CD4-positive, alpha-beta T cell treated with Interleukin-15 for 1 hour (primary cell): ENCODE measurements around the gene MRGPRX2.

Experiments
- DNase-seq: peaks from one replicate; pipeline ENCODE4 v3.0.0-alpha.2; 2020

The MRGPRX2 gene

DNA sequence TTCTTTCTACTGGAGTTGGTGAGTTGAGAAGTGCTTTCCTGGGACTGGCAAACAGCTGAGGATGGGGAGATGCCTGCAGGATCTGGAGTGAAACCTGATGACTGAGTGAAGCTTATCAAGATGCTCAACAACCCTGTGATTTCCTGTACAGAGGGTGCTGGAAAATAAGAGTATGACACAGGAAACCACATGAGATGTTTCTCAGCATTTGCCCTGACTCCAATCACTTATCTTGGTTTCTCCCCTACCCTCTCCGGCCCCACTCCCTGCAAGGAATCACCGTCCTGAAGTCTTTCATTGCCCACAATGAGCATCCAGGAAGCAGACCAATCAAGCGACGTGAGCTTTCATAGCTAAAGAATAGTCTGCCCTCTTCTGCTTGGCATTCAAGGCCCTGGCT is at the start of gene MRGPRX2:
Gene MRGPRX2, minus strand, starts transcription at position 89 of the 400 bp plus-strand sequence. CDS start 4,315 bp downstream, outside the sequence.
- no peak for DNase-seq

GRCh38 chr11:19110295-19110694 is 49.8 kb upstream of the MRGPRX2 start:
- DNase-seq, result no peak

DNA sequence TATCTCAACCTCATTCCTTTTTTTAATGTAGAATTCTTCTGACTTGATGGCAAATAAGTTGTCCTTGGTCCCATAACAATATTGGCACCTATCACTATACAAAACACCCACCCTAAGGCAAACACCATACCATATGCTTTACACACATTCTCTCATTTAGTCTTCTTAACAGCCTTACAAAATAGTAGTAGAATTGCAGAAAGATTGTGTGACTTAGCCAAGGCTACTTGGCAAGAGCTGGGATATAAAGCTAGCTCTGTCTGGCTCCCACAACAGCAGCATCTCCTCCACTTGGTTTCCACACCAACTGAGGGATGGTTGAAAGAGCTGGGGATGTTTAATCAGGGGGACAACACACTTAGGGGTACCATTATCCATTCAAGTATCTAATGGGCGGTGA is 46.6 kb upstream of the MRGPRX2 start:
- no peak for DNase-seq

GRCh38 chr11:19105011-19105410 is 44.5 kb upstream of the MRGPRX2 start:
- DNase-seq, result no peak

DNA sequence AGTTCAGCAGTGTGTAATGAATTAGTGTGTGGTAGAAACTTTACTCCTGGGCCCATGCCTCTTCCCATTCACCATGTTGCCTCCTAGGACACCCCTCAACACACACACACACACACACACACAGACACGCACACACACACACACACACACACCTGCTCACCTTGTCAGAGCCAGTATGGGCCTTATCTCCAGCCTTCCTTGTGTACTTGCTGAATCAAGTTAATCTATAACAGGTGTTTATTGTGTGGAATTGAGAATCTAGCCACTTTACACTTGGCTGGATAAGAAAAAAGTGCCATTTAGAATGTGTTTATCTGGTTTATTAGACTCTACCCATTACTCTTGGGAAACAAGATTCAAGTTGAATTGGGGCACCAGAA is 42.0 kb upstream of the MRGPRX2 start:
- no peak for DNase-seq

- DNase-seq, result no peak
Measured at GRCh38 chr11:19101796-19102520, 41.4 kb upstream of the MRGPRX2 start.

DNA sequence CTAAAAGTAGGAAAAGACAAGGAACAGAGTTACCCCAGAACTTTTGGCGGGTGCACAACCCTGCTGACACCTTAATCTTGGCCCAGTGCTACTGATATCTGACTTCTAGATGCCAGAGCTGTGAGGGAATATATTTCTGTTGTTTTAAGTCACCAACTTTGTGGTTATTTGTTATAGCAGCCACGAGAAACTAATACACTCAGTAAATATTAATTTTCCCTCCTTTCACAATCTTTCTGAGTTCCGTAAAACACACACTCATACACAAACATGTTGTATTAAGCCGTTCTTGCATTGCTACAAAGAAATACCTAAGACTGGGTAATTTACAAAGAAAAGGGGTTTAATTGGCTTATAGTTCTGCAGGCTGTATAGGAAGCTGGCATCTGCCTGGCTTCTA is 40.4 kb upstream of the MRGPRX2 start:
- DNase-seq, result no peak

DNA sequence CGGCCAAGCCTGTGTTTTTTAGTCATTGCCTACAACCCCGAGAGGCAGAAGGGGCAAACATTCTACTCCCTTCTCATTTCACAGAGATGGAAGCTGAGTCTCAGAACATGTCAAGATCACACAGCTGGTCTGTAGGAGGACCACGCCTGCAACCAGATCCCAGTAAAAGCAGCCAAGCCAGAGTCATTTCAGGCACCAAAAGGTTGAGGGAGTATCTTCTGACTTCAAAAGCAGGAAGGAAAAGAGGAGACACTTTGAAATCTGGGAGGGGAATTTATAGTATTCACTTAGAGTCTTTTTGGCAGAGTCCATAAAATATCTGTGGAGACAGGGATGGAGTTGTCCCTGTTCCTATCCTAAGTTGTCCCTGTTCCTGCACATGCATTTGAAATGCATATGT is 38.6 kb upstream of the MRGPRX2 start:
- no peak for DNase-seq

DNA sequence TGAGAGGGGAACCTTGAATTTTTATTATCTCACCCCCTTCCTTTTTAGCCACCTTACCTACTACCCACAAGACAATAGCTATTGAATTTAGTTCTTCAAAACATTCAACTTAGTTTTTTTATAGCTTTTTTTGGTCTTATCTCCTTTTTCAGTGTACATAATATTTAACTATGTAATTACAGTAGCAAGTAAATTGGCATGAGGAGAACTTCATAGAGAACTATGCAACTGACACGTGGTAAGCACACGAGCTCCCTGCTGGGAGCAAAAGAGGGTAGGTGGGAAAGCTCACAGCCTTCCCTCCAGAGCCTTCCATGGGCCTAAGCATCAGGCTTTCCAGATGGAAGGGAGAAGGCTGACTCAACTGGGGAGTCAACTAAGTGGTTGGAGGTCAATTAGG is 34.3 kb upstream of the MRGPRX2 start:
- DNase-seq, result no peak

DNA sequence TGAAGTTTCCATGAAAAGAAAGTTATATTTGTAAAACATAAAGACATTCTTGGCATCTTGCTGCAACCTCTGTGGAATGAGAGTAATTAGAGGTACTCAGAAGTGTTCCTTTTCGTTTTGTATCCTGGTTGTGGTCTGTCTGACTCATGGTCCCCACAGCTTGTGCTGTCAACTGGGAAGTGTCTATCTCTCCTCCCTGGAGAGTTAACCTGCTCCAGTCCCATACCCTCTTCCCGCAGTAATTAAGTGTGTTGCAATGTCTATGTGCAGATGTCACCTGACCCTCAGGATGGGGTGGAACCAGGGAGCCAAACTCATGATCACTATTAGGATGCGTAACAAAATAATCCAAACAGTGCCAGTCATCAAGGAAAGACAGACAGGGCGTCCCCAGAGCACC is 33.5 kb upstream of the MRGPRX2 start:
- no peak for DNase-seq

DNA sequence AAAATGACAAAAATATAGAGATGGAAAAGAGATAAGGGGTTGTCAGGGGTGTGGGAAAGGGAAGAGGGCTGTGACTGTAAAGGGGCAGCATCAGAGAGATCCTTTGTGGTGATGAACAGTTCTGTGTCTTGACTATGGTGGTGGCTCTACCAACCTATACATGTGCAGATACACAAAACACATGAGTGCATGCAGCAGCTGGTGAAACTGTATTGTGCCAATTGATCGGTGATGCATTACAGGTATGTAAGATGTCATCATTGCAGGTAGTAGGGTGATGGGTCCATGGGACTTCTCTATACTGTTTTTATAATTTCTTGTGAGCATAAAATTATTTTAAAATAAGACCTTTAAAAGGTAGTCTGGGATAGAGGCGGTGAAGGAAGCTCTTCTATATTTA is 32.3 kb upstream of the MRGPRX2 start:
- DNase-seq, result no peak

DNA sequence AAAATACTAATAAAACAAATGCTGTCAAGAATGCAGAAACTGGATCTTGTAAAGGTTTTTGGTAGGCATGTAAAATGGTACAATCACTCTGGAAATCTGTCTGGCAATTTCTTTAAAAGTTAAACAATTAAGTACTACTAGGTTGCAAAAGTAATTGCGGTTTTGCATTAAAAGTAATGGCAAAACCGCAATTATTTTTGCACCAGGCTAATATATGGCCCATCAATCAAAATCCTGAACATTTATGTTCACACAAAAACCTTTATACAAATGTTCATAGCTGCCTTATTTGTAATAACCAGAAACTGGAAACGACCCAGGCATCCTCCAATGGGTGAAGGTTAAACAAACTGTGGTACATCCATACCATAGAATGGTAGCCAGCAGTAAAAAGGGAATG is 31.8 kb upstream of the MRGPRX2 start:
- no peak for DNase-seq

DNA sequence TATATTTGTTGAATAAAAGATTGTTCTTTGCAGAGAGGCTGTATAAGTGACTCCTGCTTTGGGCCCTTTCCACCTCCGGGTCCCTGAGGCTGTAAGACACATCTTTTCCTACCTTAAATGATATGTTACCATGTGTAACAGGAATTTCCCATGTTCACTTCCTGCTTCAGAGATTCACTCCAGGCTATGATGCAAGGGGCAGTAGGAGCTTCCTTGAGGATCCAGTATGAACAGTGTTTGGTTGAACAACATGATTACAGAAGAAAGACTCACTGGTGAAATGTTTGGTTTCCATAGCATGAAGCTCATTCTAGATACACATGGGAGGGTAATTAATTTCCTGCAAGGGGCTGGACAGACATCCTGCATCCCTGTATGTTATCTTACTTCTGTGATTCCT is 30.8 kb upstream of the MRGPRX2 start:
- no peak for DNase-seq

- DNase-seq, result no peak
Measured at GRCh38 chr11:19089421-19089820, 28.9 kb upstream of the MRGPRX2 start.

GRCh38 chr11:19088791-19089190 is 28.3 kb upstream of the MRGPRX2 start:
- DNase-seq, result no peak

DNA sequence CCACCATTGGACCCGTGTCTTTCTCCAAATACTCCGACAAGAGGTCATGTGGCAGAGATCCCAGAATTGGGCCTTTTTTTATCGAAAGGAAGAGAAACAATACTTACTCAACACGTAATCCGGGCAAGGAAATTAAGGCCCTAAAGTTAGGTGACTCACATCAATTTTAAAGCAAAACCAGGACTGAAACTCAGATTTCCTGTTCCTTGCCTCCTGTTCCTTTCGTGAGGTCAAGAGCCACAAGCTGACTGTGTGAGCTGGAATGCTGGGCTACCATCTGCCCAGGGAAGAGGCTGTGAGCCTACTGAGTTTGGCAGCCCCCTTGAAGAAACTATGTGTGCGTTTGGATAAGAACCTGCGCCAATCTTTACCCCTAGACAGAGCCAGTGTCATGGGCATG is 27.1 kb upstream of the MRGPRX2 start:
- DNase-seq, result no peak

- no peak for DNase-seq
Measured at GRCh38 chr11:19084661-19085315, 24.3 kb upstream of the MRGPRX2 start.

- DNase-seq, result no peak
Measured at GRCh38 chr11:19083166-19083565, 22.6 kb upstream of the MRGPRX2 start.

DNA sequence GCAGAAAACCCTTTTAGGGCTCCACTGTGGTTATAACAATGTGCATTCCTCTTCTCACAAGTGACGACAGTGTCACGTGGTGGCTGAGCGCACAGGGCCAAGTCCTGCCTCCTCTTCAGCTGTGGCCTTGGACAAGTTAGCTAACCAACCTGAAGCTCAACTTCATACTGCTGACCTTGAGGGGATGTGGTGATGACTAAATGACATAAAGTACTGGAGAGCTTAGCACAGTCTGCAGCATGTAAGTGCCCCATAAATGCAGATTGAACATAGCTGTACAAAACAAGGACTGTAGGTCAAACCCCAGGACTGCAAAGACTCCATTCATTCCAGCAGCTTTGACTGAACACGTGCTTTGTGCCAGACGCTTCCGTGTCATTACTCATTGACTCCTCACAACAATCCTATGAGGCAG is 20.1 kb upstream of the MRGPRX2 start:
- no peak for DNase-seq

GRCh38 chr11:19079643-19080440 is 19.3 kb upstream of the MRGPRX2 start:
- no peak for DNase-seq

GRCh38 chr11:19077965-19078364 is 17.4 kb upstream of the MRGPRX2 start:
- no peak for DNase-seq

GRCh38 chr11:19076744-19077589 is 16.4 kb upstream of the MRGPRX2 start:
- peak; percentile 25 for DNase-seq

- DNase-seq, result no peak
Measured at GRCh38 chr11:19075636-19076035, 15.1 kb upstream of the MRGPRX2 start.
